ENCODE measurements around the gene STK32A.

Gene STK32A

GRCh38 chr5:147418613-147419012 is 183.8 kb downstream of the STK32A start:
- no peak overlapping the region for H3K27ac ChIP-seq

GRCh38 chr5:147426640-147427327 is 192.0 kb downstream of the STK32A start:
- TF ChIP-seq ZFX (IDR thresholded peaks at IDR 0.05): no peak
- no peak for TF ChIP-seq CTCF (conservative IDR thresholded peaks at IDR 0.05)
- H3K27ac ChIP-seq: no peak overlapping the region

More at GRCh38 chr5:147418613-147419012, 183.8 kb downstream of the STK32A start:
- no peak for TF ChIP-seq CTCF (conservative IDR thresholded peaks at IDR 0.05)
- TF ChIP-seq ZFX (IDR thresholded peaks at IDR 0.05): no peak

GRCh38 chr5:147427521-147428401 is 192.9 kb downstream of the STK32A start:
- no peak overlapping the region for H3K27ac ChIP-seq
- TF ChIP-seq CTCF (conservative IDR thresholded peaks at IDR 0.05): no peak
- no peak for TF ChIP-seq ZFX (IDR thresholded peaks at IDR 0.05)

DNA sequence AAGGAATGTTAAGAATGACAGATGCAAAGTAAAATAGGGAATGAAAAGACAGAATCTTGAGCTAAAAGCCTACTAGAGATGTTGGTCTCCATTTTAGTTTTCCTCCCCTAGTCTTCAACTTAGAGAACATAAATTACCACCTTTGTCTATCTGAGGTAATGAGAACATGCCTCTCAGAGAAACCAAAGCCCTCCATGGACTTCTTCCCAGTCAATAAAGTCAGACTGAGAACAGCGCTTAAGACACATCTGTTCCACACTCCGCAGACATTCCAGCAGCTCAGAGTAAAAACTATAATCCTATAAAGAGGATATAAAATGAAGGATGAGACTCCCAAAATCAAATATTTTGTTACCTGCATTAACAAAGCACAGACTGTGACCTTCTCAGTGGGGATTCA is 195.8 kb downstream of the STK32A start:
- TF ChIP-seq ZFX (IDR thresholded peaks at IDR 0.05) (no peak), CTCF (conservative IDR thresholded peaks at IDR 0.05) (no peak)

GRCh38 chr5:147431586-147431985 is 196.8 kb downstream of the STK32A start:
- TF ChIP-seq CTCF (conservative IDR thresholded peaks at IDR 0.05): no peak
- TF ChIP-seq ZFX (IDR thresholded peaks at IDR 0.05): no peak
- no peak overlapping the region for H3K27ac ChIP-seq

More for the DNA sequence above, 195.8 kb downstream of the STK32A start:
- no peak overlapping the region for H3K27ac ChIP-seq

DNA sequence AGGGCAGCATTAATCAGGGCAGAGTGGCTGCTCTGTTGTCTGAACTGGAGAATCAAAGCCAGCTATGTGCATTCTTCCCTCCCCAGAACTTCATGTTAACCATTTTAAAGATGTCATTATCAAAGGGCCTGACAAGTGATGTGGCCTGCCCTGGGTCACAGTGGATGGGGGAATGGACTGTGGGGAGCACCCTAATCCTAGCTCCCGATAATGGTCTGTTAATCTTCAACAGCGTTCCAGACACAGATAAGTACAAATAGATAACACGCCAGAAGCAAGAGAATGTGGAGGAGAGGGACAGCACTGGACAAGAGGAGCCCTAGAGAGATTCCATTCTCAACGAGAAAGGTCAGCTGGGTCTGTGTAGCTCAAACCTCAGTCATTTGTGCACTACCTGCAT is 197.5 kb downstream of the STK32A start:
- H3K27ac ChIP-seq: no peak overlapping the region
- no peak for TF ChIP-seq CTCF (conservative IDR thresholded peaks at IDR 0.05)
- TF ChIP-seq ZFX (IDR thresholded peaks at IDR 0.05): no peak

GRCh38 chr5:147434049-147434448 is 199.2 kb downstream of the STK32A start:
- no peak overlapping the region for H3K27ac ChIP-seq
- TF ChIP-seq CTCF (conservative IDR thresholded peaks at IDR 0.05) (no peak), ZFX (IDR thresholded peaks at IDR 0.05) (no peak)

All from C4-2B (cell line).